Activated CD4-positive, CD25-positive, alpha-beta regulatory T cell treated with anti-CD3 and anti-CD28 coated beads, Interleukin-2, amount 50 U/mL, for 16 hours (primary cell): ENCODE results near the gene ZNF462.
"Not testable (repeated sequence)": the region's sequence is repeated elsewhere in the genome, so short reads cannot be mapped to it uniquely, and the experiment has no call there.

ENCODE experiments used
- DNase-seq: peaks from one replicate; pipeline ENCODE4 v3.0.0-alpha.2; 2020; ENCODE audit warnings: low read depth, low spot score

The ZNF462 gene

GRCh38 chr9:106862821-106863720 is at the start of gene ZNF462:
Gene ZNF462, plus strand, starts transcription at chr9:106863166. Its CDS starts 60,218 bp downstream, at chr9:106923384.
- no peak for DNase-seq

- no peak for DNase-seq
Observed at GRCh38 chr9:106816524-106816923, 46.4 kb upstream of the ZNF462 start.

GRCh38 chr9:106818034-106818433 is 44.9 kb upstream of the ZNF462 start:
- no peak for DNase-seq

- DNase-seq: no peak
Observed at GRCh38 chr9:106820866-106821265, 42.1 kb upstream of the ZNF462 start.

GRCh38 chr9:106828070-106828469 is 34.9 kb upstream of the ZNF462 start:
- DNase-seq: no peak

GRCh38 chr9:106828965-106829364 is 34.0 kb upstream of the ZNF462 start:
- no peak for DNase-seq

- DNase-seq: no peak
Observed at GRCh38 chr9:106829666-106830408, 33.1 kb upstream of the ZNF462 start.

- no peak for DNase-seq
Observed at GRCh38 chr9:106830527-106831150, 32.3 kb upstream of the ZNF462 start.

- DNase-seq: no peak
Observed at GRCh38 chr9:106834888-106835287, 28.1 kb upstream of the ZNF462 start.

GRCh38 chr9:106835840-106836239 is 27.1 kb upstream of the ZNF462 start:
- no peak for DNase-seq

GRCh38 chr9:106843371-106843770 is 19.6 kb upstream of the ZNF462 start:
- DNase-seq: no peak

- DNase-seq: no peak
Observed at GRCh38 chr9:106846307-106846706, 16.7 kb upstream of the ZNF462 start.

- DNase-seq: no peak
Observed at GRCh38 chr9:106846857-106847256, 16.1 kb upstream of the ZNF462 start.

GRCh38 chr9:106851640-106852039 is 11.3 kb upstream of the ZNF462 start:
- not testable (repeated sequence) for DNase-seq

- DNase-seq: no peak
Observed at GRCh38 chr9:106857811-106858470, 5.0 kb upstream of the ZNF462 start.

GRCh38 chr9:106859957-106860720 is 2.8 kb upstream of the ZNF462 start:
- no peak for DNase-seq

- no peak for DNase-seq
Observed at GRCh38 chr9:106860721-106861639, 2.0 kb upstream of the ZNF462 start.

GRCh38 chr9:106861640-106862109 is 1.3 kb upstream of the ZNF462 start:
- no peak for DNase-seq

- no peak for DNase-seq
Observed at GRCh38 chr9:106862110-106862820, 701 bp upstream of the ZNF462 start.
